GM23338 (cell line): Measurements from ENCODE around the gene KMT2C.

ENCODE experiments used
- EZH2phosphoT487 ChIP-seq: fragments of 200-600 bp; sonication (generic); IDR thresholded peaks from one replicate; pipeline ENCODE4 v1.8.1; 2018; ENCODE audit warnings: antibody characterized with exemption; ENCODE audit not compliant: unreplicated experiment
- TF ChIP-seq, protein P1 (sequence below), 2 experiments: fragments of 200-600 bp in 1 of 2; sonication (generic) in 1 of 2; conservative IDR thresholded peaks; 2 replicates each; pipeline versions ENCODE4 v1.5.1 to v1.6.1; 2016 to 2017; ENCODE audit warnings: antibody characterized with exemption in 2 of 2, low read depth in 2 of 2, mild to moderate bottlenecking in 2 of 2, moderate library complexity in 1 of 2

DNA sequence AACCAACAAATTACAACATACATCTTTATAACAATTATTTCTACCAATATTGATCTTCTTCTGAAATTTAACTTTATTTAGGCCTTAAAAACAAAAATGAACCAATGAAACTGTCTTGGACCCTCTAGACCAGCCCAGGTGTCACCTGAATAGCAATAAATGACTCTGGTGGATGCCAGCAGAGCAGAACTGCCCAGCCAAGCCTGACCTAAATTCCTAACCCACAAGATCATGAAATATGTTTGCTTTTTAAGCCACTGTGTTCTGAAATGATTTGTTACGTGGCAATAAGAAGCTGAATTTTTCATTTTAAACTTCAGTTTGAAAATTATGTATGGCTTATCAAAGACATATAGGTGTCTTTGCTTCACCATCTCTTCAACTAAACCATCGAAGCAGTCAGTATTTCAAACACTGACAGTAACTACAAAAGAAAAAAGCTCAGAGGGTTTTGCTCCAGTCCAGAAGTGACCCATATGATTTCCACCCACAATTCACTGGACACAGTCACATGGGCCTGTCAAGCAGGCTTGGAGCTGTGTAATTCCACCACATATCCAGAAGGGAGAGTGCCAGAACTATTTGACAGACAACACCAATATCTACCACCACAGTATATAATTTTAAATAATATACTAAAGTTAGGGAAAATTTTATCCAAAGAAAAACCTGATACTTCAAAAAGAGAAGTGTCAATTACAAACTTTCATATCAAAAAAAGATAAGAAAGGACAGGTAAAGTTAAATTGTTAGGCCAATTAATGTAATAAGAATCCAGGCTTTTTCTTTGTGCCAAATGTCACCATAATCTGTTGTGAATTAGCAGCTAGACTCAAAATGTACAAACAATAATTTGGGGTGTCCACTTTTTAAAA is 94.5 kb downstream of the KMT2C start:
- TF ChIP-seq EZH2phosphoT487 = no peak
- TF ChIP-seq, protein P1, sequence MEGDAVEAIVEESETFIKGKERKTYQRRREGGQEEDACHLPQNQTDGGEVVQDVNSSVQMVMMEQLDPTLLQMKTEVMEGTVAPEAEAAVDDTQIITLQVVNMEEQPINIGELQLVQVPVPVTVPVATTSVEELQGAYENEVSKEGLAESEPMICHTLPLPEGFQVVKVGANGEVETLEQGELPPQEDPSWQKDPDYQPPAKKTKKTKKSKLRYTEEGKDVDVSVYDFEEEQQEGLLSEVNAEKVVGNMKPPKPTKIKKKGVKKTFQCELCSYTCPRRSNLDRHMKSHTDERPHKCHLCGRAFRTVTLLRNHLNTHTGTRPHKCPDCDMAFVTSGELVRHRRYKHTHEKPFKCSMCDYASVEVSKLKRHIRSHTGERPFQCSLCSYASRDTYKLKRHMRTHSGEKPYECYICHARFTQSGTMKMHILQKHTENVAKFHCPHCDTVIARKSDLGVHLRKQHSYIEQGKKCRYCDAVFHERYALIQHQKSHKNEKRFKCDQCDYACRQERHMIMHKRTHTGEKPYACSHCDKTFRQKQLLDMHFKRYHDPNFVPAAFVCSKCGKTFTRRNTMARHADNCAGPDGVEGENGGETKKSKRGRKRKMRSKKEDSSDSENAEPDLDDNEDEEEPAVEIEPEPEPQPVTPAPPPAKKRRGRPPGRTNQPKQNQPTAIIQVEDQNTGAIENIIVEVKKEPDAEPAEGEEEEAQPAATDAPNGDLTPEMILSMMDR (conservative IDR thresholded peaks at IDR 0.05; ENCODE audit: low read depth in 2 of 2) = peak in 1 of 2 experiments; percentile 55; a peak in 3 of 4 replicates
